ENCODE results near the gene BCL2L13. TPM values are rescaled to one million over a fixed set of nuclear protein-coding genes. Genes with fewer than 3 reads are reported as not detected.

Gene BCL2L13
- total RNA-seq, 1 experiment from 2014 or later: 44.0 TPM

DNA sequence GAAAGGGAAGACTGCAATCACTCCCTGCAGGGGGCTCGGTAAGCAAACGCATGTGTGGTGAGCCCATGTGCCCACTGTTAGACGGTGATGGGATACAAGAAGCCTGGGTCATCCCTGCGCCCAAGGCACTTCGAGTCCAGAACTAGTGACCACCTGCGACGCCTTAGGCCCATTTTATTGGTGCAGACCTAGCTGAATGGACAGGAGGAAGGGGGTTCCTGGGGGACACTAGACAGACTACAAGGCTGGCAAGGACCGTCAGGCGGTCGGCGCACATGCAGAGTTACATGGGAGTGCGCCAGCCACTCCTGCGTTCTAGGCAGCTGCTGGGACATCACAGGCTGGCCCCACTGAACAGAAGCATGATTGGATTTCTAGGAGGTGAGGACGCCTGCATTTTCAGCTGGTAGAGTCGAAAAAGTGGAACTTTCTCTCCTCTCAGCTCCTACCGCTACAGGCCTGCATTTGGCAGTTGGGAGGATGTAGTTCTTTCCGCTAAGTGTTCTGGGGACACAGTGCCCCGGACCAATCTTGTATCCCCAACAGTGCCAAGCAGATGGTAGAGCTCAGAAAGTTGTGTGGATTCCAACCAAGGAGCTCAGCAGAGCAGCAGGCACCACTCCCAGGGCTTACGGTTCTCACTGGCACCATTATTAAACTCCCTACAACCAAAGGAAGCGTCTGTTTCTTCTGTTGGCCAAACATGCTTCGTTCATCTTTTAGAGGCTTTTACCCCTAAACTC lies 100.0 kb downstream of the BCL2L13 start:
- intact Hi-C loops (cut with micrococcal nuclease; ENCODE audit: unreplicated experiment): no loop called here
- peaks cover 7% of the 10 kb centered on the region; the same call in 1 of the 2 replicates for H3K36me3 ChIP-seq (ENCODE audit: control insufficient read depth, insufficient read depth, low read length)

GRCh38 chr22:17739196-17739975 lies 100.8 kb downstream of the BCL2L13 start:
- no peak for ATAC-seq
- Histone ChIP-seq H3K4me1 (ENCODE audit: control insufficient read depth, insufficient read depth, low read length) (peaks cover 18% of the 10 kb centered on the region), H3K36me3 (ENCODE audit: control insufficient read depth, insufficient read depth, low read length) (peaks cover 7% of the 10 kb centered on the region; the same call in 1 of the 2 replicates), H3K9me3 (ENCODE audit: control insufficient read depth, insufficient read depth, low read depth, low read length) (no peaks in the 10 kb centered on the region), H3K27me3 (ENCODE audit: control insufficient read depth, insufficient read depth, low read length) (no peaks in the 10 kb centered on the region), H3K27ac (ENCODE audit: low read length) (no peak overlapping the region), H3K4me3 (ENCODE audit: low read depth in 2 of 2, low read length in 2 of 2) (no peak overlapping the region)
- no peak for DNase-seq (ENCODE audit: low read depth, low spot score)
- TF ChIP-seq TCF7L2 (IDR thresholded peaks at IDR 0.05; ENCODE audit: low read depth, low read length) (no peak), SIN3A (IDR thresholded peaks at IDR 0.05; ENCODE audit: borderline replicate concordance, insufficient read depth, low read depth, low read length) (no peak)
- no TSS peak for BruUV-seq (replicated peaks)
- POLR2A ChIA-PET: interaction anchor here (0.5 kb wide), 1 partner anchor 260 kb away, joined by 8 read pairs; no protein-coding TSS in a partner anchor
- in situ Hi-C loops (cut with HindIII; ENCODE audit: low pct_unique_long_range_greater_than_20kb, low sequenced_read_pairs): no loop called here
- intact Hi-C loops (cut with micrococcal nuclease; ENCODE audit: unreplicated experiment): no loop called here
- CTCF ChIA-PET: no interaction called here

More for the DNA sequence above, 100.0 kb downstream of the BCL2L13 start:
- H3K9me3 ChIP-seq (ENCODE audit: control insufficient read depth, insufficient read depth, low read depth, low read length): no peaks in the 10 kb centered on the region
- no peak overlapping the region for H3K27ac ChIP-seq (ENCODE audit: low read length)
- H3K27me3 ChIP-seq (ENCODE audit: control insufficient read depth, insufficient read depth, low read length): no peaks in the 10 kb centered on the region
- ChIA-PET CTCF (no interaction called here), POLR2A (interaction anchor here (0.6 kb wide), 1 partner anchor 89 kb away, joined by 4 read pairs; no protein-coding TSS in a partner anchor)
- BruUV-seq (replicated peaks): no TSS peak
- in situ Hi-C loops (cut with HindIII; ENCODE audit: low pct_unique_long_range_greater_than_20kb, low sequenced_read_pairs): no loop called here
- ATAC-seq (no peak), DNase-seq (ENCODE audit: low read depth, low spot score) (no peak)
- H3K4me3 ChIP-seq (ENCODE audit: low read depth in 2 of 2, low read length in 2 of 2): no peak overlapping the region
- H3K4me1 ChIP-seq (ENCODE audit: control insufficient read depth, insufficient read depth, low read length): peaks cover 11% of the 10 kb centered on the region
- TF ChIP-seq TCF7L2 (IDR thresholded peaks at IDR 0.05; ENCODE audit: low read depth, low read length): no peak
- TF ChIP-seq POLR2AphosphoS5 (IDR thresholded peaks at IDR 0.05; ENCODE audit: low read depth, low read length): no peak
- TF ChIP-seq, protein P1, sequence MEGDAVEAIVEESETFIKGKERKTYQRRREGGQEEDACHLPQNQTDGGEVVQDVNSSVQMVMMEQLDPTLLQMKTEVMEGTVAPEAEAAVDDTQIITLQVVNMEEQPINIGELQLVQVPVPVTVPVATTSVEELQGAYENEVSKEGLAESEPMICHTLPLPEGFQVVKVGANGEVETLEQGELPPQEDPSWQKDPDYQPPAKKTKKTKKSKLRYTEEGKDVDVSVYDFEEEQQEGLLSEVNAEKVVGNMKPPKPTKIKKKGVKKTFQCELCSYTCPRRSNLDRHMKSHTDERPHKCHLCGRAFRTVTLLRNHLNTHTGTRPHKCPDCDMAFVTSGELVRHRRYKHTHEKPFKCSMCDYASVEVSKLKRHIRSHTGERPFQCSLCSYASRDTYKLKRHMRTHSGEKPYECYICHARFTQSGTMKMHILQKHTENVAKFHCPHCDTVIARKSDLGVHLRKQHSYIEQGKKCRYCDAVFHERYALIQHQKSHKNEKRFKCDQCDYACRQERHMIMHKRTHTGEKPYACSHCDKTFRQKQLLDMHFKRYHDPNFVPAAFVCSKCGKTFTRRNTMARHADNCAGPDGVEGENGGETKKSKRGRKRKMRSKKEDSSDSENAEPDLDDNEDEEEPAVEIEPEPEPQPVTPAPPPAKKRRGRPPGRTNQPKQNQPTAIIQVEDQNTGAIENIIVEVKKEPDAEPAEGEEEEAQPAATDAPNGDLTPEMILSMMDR (IDR thresholded peaks at IDR 0.05): no peak
- TF ChIP-seq, protein P2, sequence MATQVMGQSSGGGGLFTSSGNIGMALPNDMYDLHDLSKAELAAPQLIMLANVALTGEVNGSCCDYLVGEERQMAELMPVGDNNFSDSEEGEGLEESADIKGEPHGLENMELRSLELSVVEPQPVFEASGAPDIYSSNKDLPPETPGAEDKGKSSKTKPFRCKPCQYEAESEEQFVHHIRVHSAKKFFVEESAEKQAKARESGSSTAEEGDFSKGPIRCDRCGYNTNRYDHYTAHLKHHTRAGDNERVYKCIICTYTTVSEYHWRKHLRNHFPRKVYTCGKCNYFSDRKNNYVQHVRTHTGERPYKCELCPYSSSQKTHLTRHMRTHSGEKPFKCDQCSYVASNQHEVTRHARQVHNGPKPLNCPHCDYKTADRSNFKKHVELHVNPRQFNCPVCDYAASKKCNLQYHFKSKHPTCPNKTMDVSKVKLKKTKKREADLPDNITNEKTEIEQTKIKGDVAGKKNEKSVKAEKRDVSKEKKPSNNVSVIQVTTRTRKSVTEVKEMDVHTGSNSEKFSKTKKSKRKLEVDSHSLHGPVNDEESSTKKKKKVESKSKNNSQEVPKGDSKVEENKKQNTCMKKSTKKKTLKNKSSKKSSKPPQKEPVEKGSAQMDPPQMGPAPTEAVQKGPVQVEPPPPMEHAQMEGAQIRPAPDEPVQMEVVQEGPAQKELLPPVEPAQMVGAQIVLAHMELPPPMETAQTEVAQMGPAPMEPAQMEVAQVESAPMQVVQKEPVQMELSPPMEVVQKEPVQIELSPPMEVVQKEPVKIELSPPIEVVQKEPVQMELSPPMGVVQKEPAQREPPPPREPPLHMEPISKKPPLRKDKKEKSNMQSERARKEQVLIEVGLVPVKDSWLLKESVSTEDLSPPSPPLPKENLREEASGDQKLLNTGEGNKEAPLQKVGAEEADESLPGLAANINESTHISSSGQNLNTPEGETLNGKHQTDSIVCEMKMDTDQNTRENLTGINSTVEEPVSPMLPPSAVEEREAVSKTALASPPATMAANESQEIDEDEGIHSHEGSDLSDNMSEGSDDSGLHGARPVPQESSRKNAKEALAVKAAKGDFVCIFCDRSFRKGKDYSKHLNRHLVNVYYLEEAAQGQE (IDR thresholded peaks at IDR 0.05; ENCODE audit: insufficient read depth in 1 of 2, low read depth in 2 of 2, low read length in 1 of 2): no peak
- TF ChIP-seq SIN3A (IDR thresholded peaks at IDR 0.05; ENCODE audit: borderline replicate concordance, insufficient read depth, low read depth, low read length): no peak
